ENCODE measurements around the gene HIF1A. TPM values are rescaled to one million over a fixed set of nuclear protein-coding genes. Genes with fewer than 3 reads are reported as not detected.

Gene HIF1A
- total and polyA plus RNA-seq, 4 donors = 15.4 to 79.2 (median 34.8) TPM

GRCh38 chr14:61756135-61756534 is 60.8 kb downstream of the HIF1A start:
- Histone ChIP-seq H3K4me1 (ENCODE audit: control insufficient read depth in 4 of 4, insufficient read depth in 4 of 4, low read length in 3 of 4) (peaks cover 0 to under 1% (median 0%) of the 10 kb centered on the region in 4 donors), H3K4me3 (ENCODE audit: low read depth in 1 of 3, low read length in 3 of 3) (no peak overlapping the region)
- WGBS = 71% methylated on average over 2 of the region's 2 CpGs

DNA sequence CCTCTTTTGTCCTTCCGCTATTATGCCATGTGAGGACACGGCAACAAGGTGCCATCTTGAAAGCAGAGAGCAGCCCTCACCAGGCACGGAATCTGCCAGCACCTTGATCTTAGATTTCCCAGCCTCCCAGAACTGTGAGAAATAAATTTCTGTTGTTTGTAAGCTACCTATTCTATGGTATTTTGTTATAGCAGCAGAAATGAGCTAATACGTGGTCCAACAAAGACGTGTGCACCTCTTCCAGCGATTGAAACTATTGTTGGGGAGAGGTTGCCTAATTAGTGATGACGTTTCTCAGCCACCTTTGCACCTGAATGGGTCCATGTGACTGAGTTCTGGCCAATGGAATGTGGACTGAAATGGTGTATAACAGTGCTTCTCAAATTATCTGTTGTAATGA is 64.6 kb downstream of the HIF1A start:
- H3K9ac ChIP-seq (ENCODE audit: low read depth in 1 of 2, low read length in 2 of 2) = no peak overlapping the region
- H3K4me3 ChIP-seq (ENCODE audit: low read depth in 1 of 3, low read length in 3 of 3) = no peak overlapping the region
- H3K27me3 ChIP-seq (ENCODE audit: control insufficient read depth in 4 of 4, insufficient read depth in 4 of 4, low read length in 3 of 4) = no peaks in the 10 kb centered on the region
- TF ChIP-seq YY1 (IDR thresholded peaks at IDR 0.05) = no peak
- TF ChIP-seq EGR1 (IDR thresholded peaks at IDR 0.05; ENCODE audit: low read depth in 2 of 2) = no peak
- TF ChIP-seq GABPA (IDR thresholded peaks at IDR 0.05 in 1 of 2, conservative IDR thresholded peaks at IDR 0.05 in 1 of 2) = no peak
- TF ChIP-seq FOXA2 (IDR thresholded peaks at IDR 0.05) = no peak
- TF ChIP-seq SP1 (IDR thresholded peaks at IDR 0.05) = no peak
- no peak for TF ChIP-seq FOXA1 (IDR thresholded peaks at IDR 0.05)
- TF ChIP-seq MAX (IDR thresholded peaks at IDR 0.05) = no peak
- no peak for TF ChIP-seq RXRA (IDR thresholded peaks at IDR 0.05)
- TF ChIP-seq ZBTB33 (IDR thresholded peaks at IDR 0.05) = no peak
- H3K4me1 ChIP-seq (ENCODE audit: control insufficient read depth in 4 of 4, insufficient read depth in 4 of 4, low read length in 3 of 4) = peaks cover 0 to 9% (median 4%) of the 10 kb centered on the region in 4 donors
- no peaks in the 10 kb centered on the region for H3K9me3 ChIP-seq (ENCODE audit: control insufficient read depth in 4 of 4, low read length in 3 of 4)
- H3K27ac ChIP-seq (ENCODE audit: low read depth in 1 of 2, low read length in 2 of 2) = no peak overlapping the region
- WGBS = 92% methylated on average over 7 of the region's 7 CpGs
- no peaks in the 10 kb centered on the region for H3K36me3 ChIP-seq (ENCODE audit: control insufficient read depth in 4 of 4, insufficient read depth in 3 of 4, low read depth in 1 of 4, low read length in 3 of 4)
- DNase-seq (ENCODE audit: low spot score) = no peak

More at GRCh38 chr14:61756135-61756534, 60.8 kb downstream of the HIF1A start:
- TF ChIP-seq, protein P1, sequence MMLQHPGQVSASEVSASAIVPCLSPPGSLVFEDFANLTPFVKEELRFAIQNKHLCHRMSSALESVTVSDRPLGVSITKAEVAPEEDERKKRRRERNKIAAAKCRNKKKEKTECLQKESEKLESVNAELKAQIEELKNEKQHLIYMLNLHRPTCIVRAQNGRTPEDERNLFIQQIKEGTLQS (IDR thresholded peaks at IDR 0.05) = no peak
- TF ChIP-seq RAD21 (IDR thresholded peaks at IDR 0.05) = no peak
- TF ChIP-seq YY1 (IDR thresholded peaks at IDR 0.05) = no peak
- no peak for TF ChIP-seq REST (IDR thresholded peaks at IDR 0.05)
- no peak for TF ChIP-seq FOXA2 (IDR thresholded peaks at IDR 0.05)
- TF ChIP-seq TAF1 (conservative IDR thresholded peaks at IDR 0.05) = no peak
- TF ChIP-seq NR2F2 (IDR thresholded peaks at IDR 0.05) = no peak
- TF ChIP-seq RXRA (IDR thresholded peaks at IDR 0.05) = no peak
- TF ChIP-seq MAX (IDR thresholded peaks at IDR 0.05) = no peak
- TF ChIP-seq SP1 (IDR thresholded peaks at IDR 0.05) = no peak
- no peak for DNase-seq (ENCODE audit: low spot score)
- H3K27ac ChIP-seq (ENCODE audit: low read depth in 1 of 2, low read length in 2 of 2) = no peak overlapping the region
- no peak overlapping the region for H3K9ac ChIP-seq (ENCODE audit: low read depth in 1 of 2, low read length in 2 of 2)
- no peaks in the 10 kb centered on the region for H3K9me3 ChIP-seq (ENCODE audit: control insufficient read depth in 4 of 4, low read length in 3 of 4)
- no peaks in the 10 kb centered on the region for H3K27me3 ChIP-seq (ENCODE audit: control insufficient read depth in 4 of 4, insufficient read depth in 4 of 4, low read length in 3 of 4)
- H3K36me3 ChIP-seq (ENCODE audit: control insufficient read depth in 4 of 4, insufficient read depth in 3 of 4, low read depth in 1 of 4, low read length in 3 of 4) = no peaks in the 10 kb centered on the region

Data from liver (tissue), 9 donors.